Activated CD8-positive, alpha-beta memory T cell treated with anti-CD3 and anti-CD28 coated beads for 4 hours (primary cell): ENCODE measurements around the gene NT5DC2.
A peak's percentile ranks its signal among the peaks of the same experiment; 100 is the strongest.

Experiments used
- DNase-seq, 2 donors: peaks; one replicate each; pipeline ENCODE4 v3.0.0-alpha.2; 2020; ENCODE audit warnings: low read depth in 2 of 2

NT5DC2 gene

DNA sequence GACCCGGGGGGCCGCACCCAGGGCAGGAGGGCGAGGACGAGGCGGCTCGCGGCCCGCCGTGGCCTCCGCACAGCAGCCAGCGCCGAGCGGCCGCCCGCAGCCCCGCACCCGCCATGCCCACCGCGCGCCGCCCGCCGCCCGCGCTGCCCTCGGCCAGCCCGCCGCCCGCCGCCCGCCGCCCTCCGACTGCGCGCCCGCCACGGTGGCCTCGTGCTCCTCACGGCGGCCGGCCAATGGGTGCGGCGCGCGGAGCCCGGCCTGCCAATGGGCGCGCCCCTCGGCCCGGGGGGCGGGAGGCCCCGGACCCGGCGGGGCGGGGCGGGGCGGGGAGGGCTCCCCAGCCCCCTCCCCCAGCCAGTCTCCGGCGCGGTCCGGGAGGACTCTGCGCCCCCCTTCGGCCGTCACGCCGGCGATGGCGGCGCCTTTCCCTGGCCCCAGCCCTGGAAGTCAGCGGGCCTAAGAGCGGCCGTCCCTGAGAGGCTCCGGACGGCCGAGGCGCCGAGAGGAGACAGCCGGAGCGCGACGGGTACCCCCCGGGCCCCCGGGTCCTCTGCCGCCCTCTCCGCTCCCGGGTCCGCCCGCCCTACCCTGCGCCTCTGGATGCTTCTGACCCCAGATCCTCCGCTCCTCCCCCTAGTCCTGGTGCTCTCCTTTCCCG lies at the start of gene NT5DC2:
Gene NT5DC2 (minus strand): TSS at position 235 of the 658 bp plus-strand sequence. CDS start 120 bp downstream, at position 115.
- peak in 1 of 2 donors; percentile 44 for DNase-seq

- DNase-seq: no peak
These were observed 40.7 kb upstream of the NT5DC2 start for GRCh38 chr3:52574056-52574965.

GRCh38 chr3:52572221-52572620 lies 38.6 kb upstream of the NT5DC2 start:
- DNase-seq: no peak

- no peak for DNase-seq
These were observed 36.4 kb upstream of the NT5DC2 start for GRCh38 chr3:52570076-52570475.

GRCh38 chr3:52568069-52568468 lies 34.4 kb upstream of the NT5DC2 start:
- DNase-seq: no peak

DNA sequence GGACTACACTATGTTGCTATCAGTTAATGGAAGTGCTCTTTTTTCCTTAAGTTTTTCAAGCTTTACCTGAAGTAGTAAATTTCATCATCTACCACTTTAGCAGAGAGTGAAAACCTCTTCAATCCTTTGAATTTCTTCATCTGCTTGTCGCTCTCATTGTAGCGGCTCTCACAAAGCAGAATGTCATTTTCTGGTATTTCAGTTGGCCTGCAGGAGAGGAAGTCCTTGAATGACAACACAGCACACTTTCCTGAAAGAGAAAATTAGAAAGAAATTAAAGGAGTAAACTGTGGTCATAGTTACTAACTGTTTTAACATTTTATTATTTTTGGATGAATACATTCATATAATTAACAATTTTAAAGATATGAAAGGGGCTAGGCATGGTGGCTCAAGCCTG lies 30.3 kb upstream of the NT5DC2 start:
- DNase-seq: no peak

- no peak for DNase-seq
These were observed 27.5 kb upstream of the NT5DC2 start for GRCh38 chr3:52561028-52561747.

GRCh38 chr3:52558436-52558835 lies 24.8 kb upstream of the NT5DC2 start:
- DNase-seq: no peak

- DNase-seq: no peak
These were observed 23.6 kb upstream of the NT5DC2 start for GRCh38 chr3:52557011-52557960.

- DNase-seq: no peak
These were observed 21.4 kb upstream of the NT5DC2 start for GRCh38 chr3:52555056-52555455.

GRCh38 chr3:52554026-52554755 lies 20.5 kb upstream of the NT5DC2 start:
- no peak for DNase-seq

GRCh38 chr3:52552089-52552488 lies 18.4 kb upstream of the NT5DC2 start:
- no peak for DNase-seq

GRCh38 chr3:52551118-52551517 lies 17.5 kb upstream of the NT5DC2 start:
- DNase-seq: no peak

- no peak for DNase-seq
These were observed 13.5 kb upstream of the NT5DC2 start for GRCh38 chr3:52547143-52547542.

DNA sequence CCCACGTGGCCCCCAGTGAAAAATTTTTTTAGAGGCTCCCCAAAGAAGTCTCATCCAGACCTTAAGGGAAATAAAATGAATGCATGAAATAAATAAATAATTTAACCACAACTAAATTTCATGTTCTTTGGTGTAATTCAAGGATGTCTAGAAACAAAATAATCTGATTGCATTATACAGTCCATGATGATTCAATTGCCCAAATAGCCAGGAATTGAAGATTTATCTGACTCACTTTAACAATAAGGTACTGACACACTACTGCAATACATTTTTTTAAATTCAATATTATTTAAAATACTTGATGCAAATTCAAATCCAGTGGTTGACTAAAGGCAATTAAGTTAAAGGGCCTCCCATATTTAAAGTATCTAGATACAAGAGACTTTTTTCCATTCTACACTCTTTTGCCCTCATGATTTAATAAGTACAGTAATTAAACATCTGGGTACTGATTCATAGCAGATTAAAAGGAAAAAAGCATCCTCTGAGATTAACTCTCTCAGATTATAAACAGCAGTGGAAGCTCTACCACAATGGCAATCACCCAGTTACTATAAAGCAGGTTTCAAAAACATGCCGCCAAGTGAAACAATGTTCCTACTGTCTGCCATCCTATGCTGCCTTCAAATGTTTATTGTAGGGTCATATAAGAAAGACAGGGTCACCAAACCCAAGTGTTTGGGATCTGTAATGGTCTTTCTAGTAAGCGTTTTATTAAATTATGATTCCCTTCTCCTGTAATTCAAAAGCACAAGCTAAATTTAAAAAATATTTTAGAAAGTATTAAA lies 12.6 kb upstream of the NT5DC2 start:
- no peak for DNase-seq

DNA sequence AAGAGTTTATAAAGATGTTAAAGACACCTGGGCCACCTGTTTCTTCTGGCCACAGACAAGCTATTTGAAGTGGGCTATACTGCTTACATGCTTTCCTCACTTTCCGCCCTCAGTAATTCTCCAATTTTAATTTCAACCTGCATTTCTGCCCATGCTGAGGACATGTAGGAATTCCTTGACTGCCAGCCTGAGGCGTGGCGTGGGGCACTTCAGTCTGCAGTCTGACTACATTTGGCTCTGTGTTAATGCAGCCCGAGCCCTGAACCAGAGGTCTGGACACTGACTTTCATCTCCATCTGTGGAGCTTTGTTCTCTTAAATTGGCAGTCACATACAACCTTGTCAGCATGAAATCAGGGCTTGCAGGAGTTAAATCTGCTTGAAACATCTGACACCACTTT lies 11.3 kb upstream of the NT5DC2 start:
- DNase-seq: no peak

GRCh38 chr3:52541050-52541449 lies 7.4 kb upstream of the NT5DC2 start:
- no peak for DNase-seq

GRCh38 chr3:52539010-52539653 lies 5.5 kb upstream of the NT5DC2 start:
- no peak for DNase-seq

DNA sequence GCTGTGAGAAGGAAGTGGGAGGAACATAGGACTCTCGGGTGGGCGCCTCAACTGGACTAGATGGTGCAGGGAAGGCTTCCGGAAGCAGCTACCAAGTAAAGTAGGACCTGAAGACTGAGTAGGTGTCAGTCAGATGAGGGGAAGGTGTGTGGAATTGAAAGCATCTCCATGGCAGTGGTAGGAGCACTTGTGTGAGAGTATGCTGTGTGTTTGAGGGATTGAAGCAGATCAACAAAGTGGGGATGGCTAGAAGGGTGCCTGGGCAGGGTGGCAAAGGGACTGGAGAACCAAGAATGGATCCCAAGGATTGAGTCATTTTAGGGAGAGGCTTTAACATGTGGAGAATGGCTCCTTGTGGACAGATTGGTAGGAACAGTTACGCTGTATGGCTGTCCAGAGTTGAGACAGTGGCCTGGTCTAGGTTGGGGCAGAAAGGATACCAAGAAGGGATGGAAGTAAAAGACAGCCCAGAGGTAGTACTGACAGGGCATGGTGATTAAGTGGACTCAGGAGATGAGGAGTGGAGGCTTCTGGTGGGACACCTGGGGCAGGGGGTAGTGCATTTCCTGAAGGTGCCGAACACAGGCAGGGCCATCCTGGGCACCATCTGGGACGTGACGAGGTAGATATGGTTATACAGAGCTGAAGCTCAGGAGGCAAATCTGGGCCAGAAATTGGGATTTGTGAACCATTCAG lies 4.2 kb upstream of the NT5DC2 start:
- DNase-seq: no peak
